AG20443 (cell line): ENCODE data around the gene PPARA.
A peak's percentile ranks its signal among the peaks of the same experiment; 100 is the strongest.

Experiments
- DNase-seq: peaks from one replicate; pipeline ENCODE4 v3.0.0; 2012; ENCODE audit warnings: low spot score, mixed read lengths

PPARA gene

DNA sequence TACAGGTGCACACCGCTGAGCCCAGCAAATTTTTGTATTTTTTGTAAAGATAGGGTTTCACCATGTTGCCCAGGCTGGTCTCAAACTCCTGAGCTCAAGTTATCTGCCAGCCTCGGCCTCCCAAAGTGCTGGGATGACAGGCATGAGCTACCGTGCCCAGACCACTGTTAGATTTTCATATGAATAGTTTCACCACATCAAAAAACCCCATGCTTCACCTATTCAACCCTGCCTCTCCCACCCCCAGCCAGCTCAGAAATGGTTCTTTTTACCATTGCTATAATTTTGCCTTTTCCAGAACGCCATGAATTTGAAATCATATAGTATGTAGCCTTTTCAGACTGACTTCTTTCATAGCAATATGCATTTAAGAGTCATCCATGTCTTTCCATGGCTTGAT lies 61.9 kb downstream of the PPARA start:
- DNase-seq = no peak

DNA sequence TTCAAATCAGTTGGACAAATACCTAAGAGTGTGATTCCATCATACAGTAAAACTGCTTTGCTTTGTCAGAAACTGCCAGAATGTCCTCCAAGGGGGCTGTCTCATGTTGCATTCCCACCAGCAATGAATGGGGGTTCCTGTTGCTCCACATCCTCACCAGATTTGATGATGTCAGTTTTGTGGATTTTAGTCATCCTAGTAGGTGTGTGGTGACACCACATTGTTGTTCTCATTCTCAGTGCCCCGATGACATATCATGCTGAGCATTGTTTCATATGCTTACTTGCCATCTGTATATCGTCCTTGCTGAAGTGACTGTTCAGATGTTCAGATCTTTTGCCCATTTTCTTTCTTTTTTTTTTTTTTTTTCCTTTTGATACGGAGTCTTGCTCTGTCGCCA lies 62.7 kb downstream of the PPARA start:
- no peak for DNase-seq

DNA sequence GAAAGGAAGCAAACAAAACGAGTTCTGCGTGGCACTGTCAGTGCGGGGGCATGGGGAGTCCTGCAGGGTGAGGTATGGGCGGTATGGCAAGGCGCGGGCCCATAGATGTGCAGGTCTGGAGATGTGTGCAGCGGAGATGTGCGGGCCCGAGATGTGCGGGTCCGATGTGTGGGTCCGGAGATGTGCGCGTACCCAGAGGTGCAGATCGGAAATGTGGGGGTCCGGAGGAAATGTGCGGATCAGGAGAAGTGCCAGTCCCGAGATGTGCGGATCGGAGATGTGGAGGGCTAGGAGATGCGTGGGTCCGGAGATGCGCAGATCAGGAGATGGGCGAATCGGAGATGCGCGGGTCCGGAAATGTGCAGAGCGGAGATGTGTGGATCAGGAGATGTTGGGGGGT lies 63.8 kb downstream of the PPARA start:
- DNase-seq = no peak

DNA sequence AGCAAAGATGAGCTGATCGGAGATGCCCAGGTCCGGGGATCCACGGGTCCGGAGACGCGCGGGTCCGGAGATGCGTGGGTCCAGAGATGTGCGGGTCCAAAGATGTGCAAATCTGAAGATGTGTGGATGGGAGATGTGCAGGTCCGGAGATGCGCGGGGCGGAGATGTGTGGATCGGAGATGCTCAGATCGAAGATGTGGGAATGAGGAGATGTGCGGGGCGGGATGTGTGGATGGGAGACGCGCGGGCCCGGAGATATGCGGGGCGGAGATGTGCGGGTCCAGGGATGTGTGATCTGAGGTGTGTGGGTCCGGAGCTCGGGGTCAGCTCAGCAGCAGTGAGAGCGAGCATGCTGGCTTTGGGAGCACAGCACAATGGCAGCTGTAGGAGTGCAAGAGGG lies 64.3 kb downstream of the PPARA start:
- no peak for DNase-seq

DNA sequence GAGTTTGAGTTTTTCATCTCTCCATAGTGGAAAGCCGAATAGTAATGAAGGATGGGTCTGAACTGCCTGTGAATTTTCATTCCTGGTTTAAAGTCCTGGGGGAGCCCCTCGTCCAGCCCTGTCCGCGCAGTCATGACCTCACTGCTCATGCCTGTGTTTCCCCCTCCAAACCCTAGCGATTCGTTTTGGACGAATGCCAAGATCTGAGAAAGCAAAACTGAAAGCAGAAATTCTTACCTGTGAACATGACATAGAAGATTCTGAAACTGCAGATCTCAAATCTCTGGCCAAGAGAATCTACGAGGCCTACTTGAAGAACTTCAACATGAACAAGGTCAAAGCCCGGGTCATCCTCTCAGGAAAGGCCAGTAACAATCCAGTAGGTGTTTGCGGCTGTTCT lies 69.3 kb downstream of the PPARA start:
- no peak for DNase-seq

DNA sequence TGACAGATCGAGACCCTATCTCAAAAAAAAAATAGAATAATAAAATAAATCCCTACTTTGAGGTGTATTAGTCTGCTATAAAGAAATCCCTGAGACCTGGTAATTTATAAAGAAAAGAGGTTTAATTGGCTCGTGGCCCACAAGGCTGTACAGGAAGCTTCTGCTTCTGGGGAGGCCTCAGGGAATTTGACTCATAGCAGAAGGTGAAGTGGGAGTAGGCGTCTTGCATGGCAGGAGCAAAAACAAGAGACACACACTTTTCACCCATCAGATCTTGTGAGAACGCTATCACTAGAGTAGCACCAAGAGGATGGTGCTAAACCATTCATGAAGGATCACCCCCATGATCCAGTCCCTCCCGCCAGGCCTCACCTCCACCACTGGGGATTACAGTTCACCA lies 70.6 kb downstream of the PPARA start:
- DNase-seq = no peak

DNA sequence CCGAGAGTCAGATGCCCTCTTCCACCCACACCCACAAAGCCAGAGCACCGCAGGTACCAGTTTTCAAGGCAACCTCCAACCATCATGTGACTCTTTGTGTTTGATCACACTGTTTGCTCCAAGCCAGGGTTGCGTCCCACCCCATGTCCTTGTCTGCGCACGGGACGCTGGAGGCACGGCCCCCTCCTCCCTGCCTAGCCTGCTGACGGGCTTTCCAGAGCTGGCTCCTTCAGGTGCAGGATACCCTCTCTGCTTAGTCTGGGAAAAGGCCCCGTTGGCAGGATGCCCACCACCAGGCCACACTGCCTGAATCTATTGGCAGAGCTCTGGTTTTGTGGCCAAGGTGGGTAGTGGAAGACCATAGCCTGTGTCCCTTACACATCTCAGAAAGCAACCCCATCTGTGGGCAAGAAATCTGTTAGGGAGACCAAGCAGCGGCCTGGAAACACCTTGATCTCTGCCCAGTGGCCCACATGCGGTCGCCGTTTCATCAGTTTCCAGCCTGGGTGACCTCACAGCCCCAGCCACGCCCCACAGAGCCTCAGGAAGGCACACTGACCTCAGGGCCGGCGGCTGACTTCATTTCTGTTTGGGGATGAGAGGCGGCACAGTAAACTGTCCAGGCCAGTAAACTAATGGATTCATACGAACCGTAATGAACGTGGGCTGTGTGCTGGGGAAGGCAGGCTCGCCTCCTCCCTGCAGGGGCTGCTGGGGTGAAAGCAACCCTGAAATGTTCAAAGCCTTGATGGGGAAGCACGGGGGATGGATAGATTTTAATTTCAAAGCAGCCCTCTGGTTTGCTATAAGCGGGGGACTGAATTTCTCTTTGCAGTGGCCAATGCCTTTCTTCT lies 73.9 kb downstream of the PPARA start:
- DNase-seq = no peak

DNA sequence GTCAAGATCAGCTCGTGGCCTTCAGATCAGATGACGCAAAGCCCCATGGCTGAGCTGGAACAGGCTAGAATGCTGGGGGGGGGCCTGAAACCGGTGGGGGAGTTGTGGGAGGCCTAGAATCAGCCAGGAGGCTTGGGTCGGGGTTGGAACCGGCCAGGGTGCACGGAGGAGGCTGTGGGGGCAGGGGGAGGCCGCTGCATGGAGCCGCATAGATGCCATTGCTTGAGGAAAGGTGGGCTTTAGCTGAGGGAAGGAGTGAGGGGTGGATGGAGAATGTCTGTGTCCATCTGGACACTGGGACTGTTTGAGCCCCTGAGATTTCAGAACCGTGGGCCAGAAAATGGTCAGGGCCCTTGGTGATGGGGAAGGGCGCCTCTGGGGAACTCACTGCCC lies 74.6 kb downstream of the PPARA start:
- DNase-seq = no peak

DNA sequence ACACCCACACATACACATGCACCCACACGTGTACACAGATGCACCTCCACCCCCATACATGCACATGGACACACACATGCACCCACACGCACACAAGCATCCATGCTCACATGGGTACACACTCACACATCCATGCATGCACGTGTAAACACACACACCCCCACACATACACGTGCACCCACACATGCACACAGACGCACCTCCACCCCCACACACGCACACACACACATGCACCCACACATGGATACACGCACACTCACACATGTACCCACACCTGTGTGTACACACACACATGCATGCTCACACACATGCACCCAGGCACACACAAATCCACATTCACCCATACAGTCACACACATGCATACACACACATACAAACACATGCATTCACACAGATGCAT lies 75.3 kb downstream of the PPARA start:
- DNase-seq = no peak

DNA sequence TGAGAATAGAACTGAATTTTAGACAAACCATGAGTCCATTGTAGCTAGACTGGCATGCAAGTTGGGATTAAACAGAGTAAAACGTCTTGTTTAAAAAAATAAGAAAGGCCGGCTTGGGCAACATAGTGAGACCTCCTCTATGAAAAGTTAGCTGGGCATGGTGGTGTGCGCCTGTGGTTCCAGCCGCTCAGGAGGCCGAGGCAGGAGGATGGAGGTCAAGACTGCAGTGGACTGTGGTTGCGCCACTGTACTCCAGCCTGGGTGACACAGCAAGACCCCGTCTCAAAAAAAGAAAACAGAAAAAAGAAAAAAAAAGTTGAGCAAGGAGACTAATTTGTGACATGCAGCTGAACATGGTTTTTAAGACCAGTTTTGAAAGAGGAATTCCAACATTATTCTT lies 76.3 kb downstream of the PPARA start:
- DNase-seq = no peak

DNA sequence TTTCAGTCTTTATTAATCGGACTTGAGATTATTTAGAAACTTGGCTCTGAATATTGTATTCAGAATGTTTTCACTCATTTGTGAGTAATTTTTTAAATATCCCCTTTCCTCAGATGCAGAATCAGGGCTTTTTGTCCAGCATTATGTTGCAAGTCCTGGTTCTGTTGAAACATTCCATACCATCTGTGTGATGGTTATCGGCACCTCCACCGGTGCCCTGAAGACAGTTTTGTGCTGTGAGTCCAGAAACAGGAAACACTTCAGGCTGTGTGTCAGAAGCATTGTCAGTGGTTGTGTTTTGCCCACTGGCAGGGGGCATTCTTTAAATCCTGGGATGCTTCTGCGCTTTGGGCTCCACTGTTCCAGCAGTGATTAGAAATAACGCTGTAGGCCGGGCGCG lies 79.4 kb downstream of the PPARA start:
- DNase-seq = peak; percentile 47

DNA sequence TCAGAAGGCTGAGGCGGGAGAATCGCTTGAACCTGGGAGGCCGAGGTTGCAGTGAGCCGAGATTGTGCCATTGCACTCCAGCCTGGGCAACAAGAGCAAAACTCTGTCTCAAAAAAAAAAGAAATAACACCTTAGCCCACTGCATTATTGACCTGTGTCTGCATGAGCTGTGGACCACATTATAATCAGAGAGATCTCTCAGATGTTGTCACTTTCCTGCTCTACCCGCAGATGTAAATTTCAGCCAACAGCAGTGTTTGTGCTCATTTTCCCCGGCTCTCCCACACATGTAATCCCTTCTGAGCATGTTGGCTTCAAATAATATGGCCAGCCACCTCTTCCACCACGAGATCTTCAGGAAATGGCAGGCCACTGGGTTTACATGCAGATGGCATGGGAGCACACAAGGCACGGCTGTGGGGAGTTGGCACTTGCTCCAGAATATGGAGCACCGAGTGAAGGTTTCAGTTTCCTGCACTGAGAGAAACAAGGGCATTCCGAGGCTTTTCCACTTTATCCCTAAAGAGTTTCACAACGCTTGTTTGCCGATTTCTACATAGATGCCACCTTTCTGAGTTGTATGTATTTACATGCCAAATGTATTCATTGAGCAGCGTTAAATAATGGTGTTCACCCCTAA lies 80.1 kb downstream of the PPARA start:
- no peak for DNase-seq

DNA sequence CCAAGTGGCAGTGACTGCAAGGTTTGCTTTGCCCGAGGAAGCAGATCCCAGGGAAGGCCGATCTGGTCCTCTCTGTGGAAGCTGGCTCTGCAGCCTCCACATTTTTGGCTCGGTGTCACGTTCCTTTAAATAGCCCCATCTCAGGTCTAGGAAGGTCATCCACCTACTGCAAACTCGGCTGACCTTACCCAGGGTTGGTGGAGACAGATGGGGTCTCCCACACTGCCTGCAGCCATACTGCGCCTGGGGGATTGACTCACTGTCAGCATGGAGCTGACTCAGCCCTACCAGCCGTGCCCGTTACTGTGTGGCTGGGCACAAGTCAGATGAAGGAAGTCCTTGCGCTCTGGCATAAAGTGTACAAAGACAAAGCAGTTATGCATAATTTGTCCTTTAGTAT lies 82.9 kb downstream of the PPARA start:
- peak; percentile 45 for DNase-seq

DNA sequence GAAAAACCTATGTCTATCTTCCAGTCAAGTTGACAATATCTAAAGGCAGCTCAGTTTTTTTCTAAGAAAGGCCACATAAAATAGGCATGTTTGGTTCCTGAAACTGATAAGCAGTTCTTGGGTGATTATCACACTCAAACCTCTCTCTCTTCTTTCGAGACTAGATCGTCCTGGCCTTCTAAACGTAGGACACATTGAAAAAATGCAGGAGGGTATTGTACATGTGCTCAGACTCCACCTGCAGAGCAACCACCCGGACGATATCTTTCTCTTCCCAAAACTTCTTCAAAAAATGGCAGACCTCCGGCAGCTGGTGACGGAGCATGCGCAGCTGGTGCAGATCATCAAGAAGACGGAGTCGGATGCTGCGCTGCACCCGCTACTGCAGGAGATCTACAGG lies 84.6 kb downstream of the PPARA start:
- no peak for DNase-seq

DNA sequence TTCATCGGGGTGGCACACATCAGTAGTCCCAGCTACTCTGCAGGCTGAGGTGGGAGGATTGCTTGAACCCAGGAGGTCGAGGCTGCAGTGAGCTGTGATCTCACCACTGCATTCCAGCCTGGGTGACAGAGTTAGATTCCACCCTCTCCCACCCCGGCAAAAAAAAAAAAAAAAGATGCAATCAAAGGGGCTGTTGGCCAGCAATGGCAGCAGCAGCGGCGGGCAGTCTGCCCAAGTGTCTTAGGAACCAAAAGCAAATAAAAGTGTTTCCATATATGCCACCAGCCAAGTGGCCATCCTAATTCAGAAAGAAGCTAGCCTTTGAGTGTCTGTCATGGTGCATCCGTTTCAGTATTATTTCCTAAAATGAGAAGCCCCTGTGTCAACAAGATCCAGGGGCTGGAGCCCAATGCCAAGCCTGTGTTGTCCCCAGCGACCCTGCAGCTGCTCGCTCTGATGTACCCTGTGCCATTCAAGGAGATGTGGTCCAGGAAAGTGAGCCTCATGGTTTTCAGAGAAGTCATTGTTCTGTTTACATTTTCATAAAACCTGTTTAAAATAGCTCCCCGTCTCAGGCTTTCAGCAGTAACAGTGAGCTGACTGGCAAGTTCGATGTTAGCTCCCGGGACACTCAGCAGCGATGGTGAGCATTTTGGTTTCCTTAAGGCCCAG lies 87.3 kb downstream of the PPARA start:
- DNase-seq = no peak

DNA sequence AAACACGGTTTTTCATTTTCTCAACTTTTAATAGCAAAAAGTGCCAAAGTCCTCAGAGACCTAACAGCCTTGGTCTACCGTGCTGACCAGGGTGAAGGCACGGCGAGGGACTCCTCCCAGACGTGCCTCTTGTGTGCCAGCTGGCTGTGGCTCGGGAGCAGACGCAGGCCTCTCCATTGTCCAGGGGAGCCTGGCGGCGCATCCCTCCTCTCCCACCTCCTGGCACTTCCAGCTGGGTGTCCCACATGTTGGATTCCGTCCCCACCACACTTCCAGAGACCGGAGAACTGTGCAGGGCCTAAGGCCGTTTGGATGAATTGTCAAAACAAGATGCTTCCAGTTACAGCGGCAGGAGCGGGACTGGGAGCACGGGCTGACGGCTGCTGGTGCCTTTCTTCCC lies 88.2 kb downstream of the PPARA start:
- DNase-seq = no peak

DNA sequence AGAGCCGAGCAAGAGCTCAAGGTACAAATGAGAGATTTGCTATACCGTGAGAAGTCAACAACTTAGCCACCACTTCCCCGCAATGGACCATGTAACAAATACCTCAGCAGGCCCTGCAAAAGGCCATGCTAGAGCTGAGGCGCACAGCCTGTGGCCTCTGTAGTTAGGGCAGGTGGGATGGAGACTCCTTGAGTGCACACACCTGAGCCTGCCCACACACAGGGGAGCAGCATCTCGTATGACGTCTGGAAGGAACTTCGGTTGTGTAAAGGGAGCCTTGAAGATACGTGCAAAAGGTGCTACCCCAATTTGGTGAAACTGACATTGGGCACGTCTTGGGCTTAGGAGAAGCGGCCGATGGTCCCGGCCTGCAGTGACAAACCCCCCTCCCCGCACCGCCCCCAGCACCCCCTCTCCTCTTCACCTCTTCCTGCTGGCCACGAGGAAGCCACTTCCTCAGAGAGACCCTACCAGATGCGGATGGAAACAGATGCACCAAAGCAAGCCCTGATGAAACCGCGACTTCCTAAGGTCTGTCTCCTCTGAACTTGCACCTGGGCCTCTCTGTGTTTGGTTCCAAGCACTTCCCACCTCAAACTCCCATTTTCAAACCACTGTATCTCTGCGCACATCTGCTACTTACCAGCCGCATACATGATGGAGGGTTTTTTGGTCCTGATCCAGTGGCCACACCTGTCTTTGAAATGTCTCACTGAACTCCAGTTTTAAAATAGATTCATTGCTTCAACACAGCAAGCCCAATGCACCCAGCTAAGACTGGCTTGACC lies 89.1 kb downstream of the PPARA start:
- DNase-seq = no peak

DNA sequence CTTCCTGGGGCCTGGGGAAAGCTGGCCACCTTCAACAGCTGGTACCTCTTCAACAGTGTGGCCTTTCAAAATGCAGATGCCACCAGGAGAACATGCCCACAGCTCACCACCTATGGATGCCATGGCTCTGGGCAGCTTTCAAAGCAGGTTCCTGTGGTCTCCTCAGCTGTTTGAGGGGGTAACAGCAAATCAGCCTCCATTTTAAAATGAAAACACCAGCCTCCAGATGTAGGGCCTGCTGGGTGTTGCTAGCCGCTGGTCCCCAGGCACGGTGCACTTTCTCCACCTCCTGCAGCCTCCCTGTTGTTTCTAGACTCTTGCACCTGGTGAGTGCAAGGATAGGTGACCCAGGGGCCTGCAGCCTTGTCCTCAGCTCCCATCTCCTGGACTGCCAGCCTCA lies 89.7 kb downstream of the PPARA start:
- DNase-seq = no peak

DNA sequence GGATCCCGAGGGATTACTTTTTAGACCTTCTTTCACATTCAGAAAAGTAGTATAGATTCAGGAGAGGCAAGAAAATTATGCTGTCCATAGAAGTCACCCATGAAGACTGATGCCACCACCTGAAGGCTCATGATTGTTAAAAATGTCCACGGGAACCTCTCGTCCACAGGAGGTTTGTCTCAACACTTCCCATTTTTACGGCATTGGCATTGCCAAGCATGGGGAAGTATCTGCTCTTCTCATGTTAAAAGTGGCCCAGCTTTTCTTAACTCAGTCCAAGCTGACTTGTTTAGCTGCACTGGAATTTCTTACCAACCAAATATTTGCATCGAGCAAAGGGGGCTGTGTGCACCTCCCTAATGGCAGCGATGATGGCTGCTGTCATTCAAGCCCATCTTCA lies 90.2 kb downstream of the PPARA start:
- no peak for DNase-seq

DNA sequence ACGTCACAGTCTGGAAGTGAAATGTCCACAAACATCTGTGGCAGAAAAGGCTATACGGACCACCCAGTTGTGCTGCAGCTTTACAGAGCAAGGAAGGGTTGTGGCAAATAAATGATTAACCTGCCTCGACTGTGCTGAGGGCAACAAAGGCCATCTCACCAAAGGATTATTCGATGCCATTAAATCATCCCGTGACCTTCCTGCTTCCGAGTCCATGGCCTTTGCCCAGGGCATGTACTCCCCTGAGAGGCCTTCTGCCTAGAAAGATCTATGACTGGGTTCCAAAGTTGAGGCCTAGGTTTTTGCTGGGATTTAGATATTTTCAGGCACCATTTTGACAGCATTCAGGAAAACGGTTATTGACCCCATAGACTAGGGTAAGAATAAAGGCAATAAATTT lies 90.6 kb downstream of the PPARA start:
- DNase-seq = no peak

DNA sequence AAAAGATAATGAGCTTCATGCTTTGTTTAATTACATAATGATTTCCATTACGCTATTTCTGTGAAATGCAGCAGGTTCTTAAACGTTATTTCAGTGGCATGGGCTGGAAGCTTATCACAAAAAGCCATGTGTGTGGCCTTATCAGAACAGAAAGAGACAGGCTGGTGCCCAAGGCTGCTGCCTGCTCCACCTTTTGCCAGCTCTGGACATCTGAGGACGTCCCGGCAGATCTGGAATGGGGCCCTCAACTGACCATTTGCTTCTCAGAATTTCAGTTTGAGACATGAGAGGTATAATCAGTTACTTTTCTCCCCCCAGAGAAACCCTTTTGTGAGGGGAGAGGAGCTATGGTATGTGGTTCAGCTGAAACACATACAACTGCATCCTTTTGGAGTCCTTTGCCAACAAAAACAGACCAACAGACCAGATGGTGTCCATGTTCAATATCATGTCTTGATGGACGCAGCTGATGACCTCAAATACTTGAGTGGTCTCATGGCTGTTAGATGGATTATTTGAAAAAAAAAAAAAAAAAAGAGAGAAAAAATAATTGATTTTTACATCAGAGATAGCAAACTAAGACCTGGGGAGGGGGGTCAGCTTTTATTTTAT lies 91.2 kb downstream of the PPARA start:
- DNase-seq = no peak

DNA sequence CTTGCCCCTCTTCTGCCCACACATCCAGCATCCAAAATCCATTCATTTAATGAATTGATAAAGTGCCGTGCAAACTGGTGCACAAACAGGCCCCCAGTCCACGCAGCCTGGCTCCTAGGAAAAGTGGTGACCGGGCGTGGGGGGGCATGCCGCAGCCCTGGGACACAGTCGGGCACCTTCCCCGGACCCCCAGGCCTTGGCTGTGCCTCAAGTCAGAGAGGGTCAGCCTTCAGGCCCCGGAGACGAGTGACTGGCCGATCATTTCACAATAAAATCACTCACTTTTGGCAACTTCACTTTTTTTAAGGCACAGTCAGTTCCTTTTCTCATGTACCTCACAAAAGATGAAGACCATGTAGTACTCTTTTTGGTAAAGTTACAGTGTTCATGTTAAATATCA lies 91.8 kb downstream of the PPARA start:
- no peak for DNase-seq
